Stimulated activated CD8-positive, alpha-beta memory T cell treated with anti-CD3 and anti-CD28 coated beads, Interleukin-15, amount 100 ng/mL, for 4 hours (primary cell): ENCODE measurements around the gene AGAP1.

Experiments
- DNase-seq, 2 donors: peaks; one replicate each; pipeline ENCODE4 v3.0.0-alpha.2; 2020; ENCODE audit warnings: low read depth in 2 of 2

The AGAP1 gene

DNA sequence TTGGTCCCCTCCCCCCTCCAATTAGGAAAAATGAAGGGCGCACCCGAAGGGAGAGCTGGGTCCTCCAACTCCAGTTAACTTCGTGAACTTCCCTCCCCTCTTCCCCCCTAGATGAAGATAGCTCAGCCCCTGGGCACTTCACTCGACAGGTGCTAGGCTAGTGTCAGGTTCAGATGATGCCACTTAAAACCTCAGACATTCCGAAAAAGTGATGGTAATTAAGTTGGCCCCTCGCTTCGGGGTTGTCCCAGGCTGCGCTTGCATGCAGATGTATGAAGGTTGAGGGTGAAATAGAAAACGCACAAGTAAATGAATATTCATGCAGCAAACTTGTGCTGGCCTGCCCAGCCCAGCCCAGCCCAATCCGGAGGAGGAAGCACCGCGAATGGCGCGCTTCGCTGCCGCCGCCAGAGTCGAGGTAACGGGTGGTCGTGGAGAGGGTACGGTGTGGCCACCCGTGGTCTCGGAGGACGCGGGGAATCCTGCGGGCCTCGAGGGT lies 677.4 kb downstream of the AGAP1 start:
- DNase-seq: no peak

GRCh38 chr2:236171680-236172254 lies 677.9 kb downstream of the AGAP1 start:
- no peak for DNase-seq

GRCh38 chr2:236172255-236173035 lies 678.6 kb downstream of the AGAP1 start:
- DNase-seq: no peak

- DNase-seq: no peak
Measured at GRCh38 chr2:236173036-236173728, 679.3 kb downstream of the AGAP1 start.

- no peak for DNase-seq
Measured at GRCh38 chr2:236173729-236174607, 680.1 kb downstream of the AGAP1 start.

- DNase-seq: no peak
Measured at GRCh38 chr2:236175548-236176150, 681.8 kb downstream of the AGAP1 start.

DNA sequence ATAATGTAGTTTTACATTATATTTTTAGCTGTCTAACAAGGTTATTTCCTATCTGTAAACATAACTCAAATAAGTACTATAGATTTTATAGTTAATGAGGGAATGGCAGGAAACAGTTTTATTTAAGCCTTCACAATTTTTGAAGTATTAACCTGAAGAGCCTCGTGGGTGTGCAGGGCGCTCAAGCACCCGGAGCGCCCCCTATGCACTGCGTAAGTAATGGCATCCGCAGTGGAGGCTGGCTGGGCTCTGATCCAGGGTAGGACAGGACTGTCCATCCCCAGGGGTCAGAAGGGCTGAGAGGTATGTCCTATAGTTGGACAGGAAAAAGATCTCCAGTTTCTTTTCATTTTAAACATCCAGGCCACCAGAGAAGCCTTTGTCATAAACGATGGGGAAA lies 682.6 kb downstream of the AGAP1 start:
- DNase-seq: no peak

DNA sequence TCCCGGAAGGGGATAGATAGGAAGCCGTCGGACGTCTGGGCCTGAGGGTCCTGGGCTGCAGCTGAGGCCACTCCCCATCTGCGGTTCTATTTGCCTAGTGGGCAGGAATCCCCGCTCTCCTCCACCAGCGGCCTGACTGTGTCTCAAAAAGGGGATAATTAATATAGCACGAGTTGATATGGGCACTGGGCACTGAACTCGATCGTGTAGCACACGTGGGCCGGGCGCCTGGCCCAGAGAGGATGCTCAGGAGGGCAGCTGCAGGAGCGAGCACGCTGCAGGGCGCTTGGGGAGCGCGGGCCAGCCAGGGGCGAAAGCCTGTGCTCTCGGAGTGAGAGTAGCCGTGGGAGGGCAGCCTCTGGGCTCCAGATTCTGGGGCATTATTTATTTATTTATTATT lies 683.1 kb downstream of the AGAP1 start:
- no peak for DNase-seq

GRCh38 chr2:236177604-236177966 lies 683.7 kb downstream of the AGAP1 start:
- DNase-seq: no peak

- DNase-seq: no peak
Measured at GRCh38 chr2:236177967-236178889, 684.4 kb downstream of the AGAP1 start.

DNA sequence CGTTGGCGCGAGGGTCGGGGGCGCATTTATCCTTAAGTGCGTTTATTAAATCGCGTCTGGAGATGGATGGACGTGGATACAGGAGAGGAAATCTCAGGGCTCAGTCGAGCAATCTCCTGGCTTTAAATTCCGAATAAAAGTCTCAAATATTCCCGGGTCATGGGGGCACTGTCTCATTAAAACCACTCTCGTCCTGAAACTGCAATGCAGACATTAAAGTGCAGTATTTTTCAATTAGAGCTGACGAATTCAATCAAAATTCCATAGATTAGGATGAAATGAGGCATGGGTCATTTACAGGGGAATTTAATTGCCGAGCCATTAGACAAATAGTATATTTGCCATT lies 685.0 kb downstream of the AGAP1 start:
- no peak for DNase-seq

- DNase-seq: no peak
Measured at GRCh38 chr2:236179236-236180075, 685.6 kb downstream of the AGAP1 start.

- no peak for DNase-seq
Measured at GRCh38 chr2:236180076-236180816, 686.4 kb downstream of the AGAP1 start.

DNA sequence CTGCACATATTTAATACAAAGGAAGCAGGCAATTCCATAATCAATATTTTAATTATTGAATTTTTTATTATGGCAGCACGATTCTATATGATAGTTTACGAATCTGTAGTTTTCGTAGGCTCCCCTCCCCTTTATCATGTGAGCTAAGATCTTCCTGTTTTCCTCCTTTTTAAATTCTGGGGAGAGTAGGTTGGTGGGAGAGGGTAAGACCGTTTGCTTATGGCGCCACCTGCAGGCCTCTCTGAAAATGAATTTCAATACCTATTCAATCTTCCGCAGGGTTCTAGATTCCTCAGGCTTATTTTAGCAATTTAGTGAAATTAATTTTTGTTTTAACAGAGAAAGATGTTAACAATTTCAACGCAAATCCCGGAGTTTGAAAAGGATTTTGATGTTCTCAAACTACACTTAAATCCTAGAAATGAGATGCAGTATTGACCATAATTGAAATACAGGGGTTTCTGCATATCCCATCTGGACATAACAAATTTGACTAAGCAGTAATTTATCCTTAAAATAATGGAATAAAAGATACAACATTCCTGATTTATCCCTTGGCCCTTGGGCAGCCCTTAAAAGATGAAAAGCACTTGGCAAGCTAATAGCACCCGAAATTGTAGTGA lies 687.1 kb downstream of the AGAP1 start:
- DNase-seq: no peak
